ENCODE data around the gene MINDY4.

- TF ChIP-seq POLR2A (IDR thresholded peaks at IDR 0.05; ENCODE audit: low read depth, low read length) (no peak), POLR2AphosphoS5 (IDR thresholded peaks at IDR 0.05; ENCODE audit: low read depth, low read length) (no peak), TAF1 (IDR thresholded peaks at IDR 0.05; ENCODE audit: low read depth, low read length) (no peak), SPI1 (IDR thresholded peaks at IDR 0.05; ENCODE audit: low read depth, low read length) (no peak), PAX5 (IDR thresholded peaks at IDR 0.05; ENCODE audit: insufficient read depth, low read length, severe bottlenecking) (no peak), POU2F2 (IDR thresholded peaks at IDR 0.05; ENCODE audit: low read depth, low read length) (no peak)
These were observed 66.8 kb downstream of the MINDY4 start for GRCh38 chr7:30838008-30838407.

All from GM12891 (cell line).